HepG2 (cell line): ENCODE data around the gene C4B. TPM values are rescaled to one million over a fixed set of nuclear protein-coding genes. Genes with fewer than 3 reads are reported as not detected.
"Not testable (repeated sequence)": the region's sequence is repeated elsewhere in the genome, so short reads cannot be mapped to it uniquely, and the experiment has no call there.

Experiments
- ATAC-seq: fragments of 200-7000 bp; cut with Tn5 transposase; 3 replicates; pipeline ENCODE4 v1.9.1; 2020; ENCODE audit warnings: mild to moderate bottlenecking, moderate library complexity
- BruUV-seq: library from RNA; stranded (reverse); fragments of 400-500 nt; replicated peaks from 2 replicates; lab custom pipeline; 2021; lab: Mats Ljungman, UMichigan
- CTCF ChIA-PET: fragments of 300-600 bp; formaldehyde crosslinking; extraction: SDS; loops from one replicate; lab custom pipeline; 2021; ENCODE audit warnings: low total read pairs, inconsistent platforms, low intra/inter-chr PET ratio; lab: Yijun Ruan, JAX
- POLR2A ChIA-PET: fragments of 350-600 bp; sonication (Branson Sonifier 250); formaldehyde crosslinking; loops from one replicate; lab custom pipeline; 2020; ENCODE audit warnings: antibody characterized with exemption, inconsistent platforms; lab: Yijun Ruan, JAX
- DNase-seq: peaks from one replicate; pipeline ENCODE4 v3.0.0-alpha.2; 2015; ENCODE audit warnings: low spot score
- FAIRE-seq: peaks from 3 replicates; lab custom pipeline; 2011; peaks lifted over from hg19 to GRCh38; lab: Jason Lieb, UNC
- H2AFZ ChIP-seq: one replicate; pipeline ENCODE4 v1.6.1; 2011; ENCODE audit warnings: low read length, inconsistent platforms
- H3K27ac ChIP-seq: fragments of 300-600 bp; 3 replicates; pipeline ENCODE4 v1.8.0; 2011; ENCODE audit warnings: mixed run types, mild to moderate bottlenecking, mixed read lengths, low read length, inconsistent platforms; ENCODE audit not compliant: insufficient read depth; ENCODE audit errors: extremely low read length
- H3K27me3 ChIP-seq, 2 experiments: fragments of 200-600 bp in 1 of 2; 2 replicates in 1 of 2; 3 replicates in 1 of 2; pipeline versions ENCODE4 v1.6.0 to v1.8.0; 2011; ENCODE audit warnings: low read length in 2 of 2, mild to moderate bottlenecking in 2 of 2, moderate library complexity in 2 of 2, inconsistent platforms in 1 of 2; ENCODE audit not compliant: insufficient read depth in 2 of 2, control insufficient read depth in 1 of 2
- H3K36me3 ChIP-seq, 2 experiments: fragments of 200-600 bp in 1 of 2; replicated peaks in 1 of 2; 2 replicates in 1 of 2; 3 replicates in 1 of 2; pipeline versions ENCODE4 v1.5.1 to v1.8.0; 2011; ENCODE audit warnings: low read length in 2 of 2, inconsistent platforms in 1 of 2; ENCODE audit not compliant: insufficient read depth in 2 of 2, control insufficient read depth in 1 of 2
- H3K4me1 ChIP-seq: 2 replicates; pipeline ENCODE4 v1.5.1; 2012; ENCODE audit warnings: low read length, inconsistent platforms; ENCODE audit not compliant: insufficient read depth
- H3K4me2 ChIP-seq: 2 replicates; pipeline ENCODE4 v1.6.0; 2011; ENCODE audit warnings: low read depth, low read length, inconsistent platforms
- H3K4me3 ChIP-seq, 3 experiments: fragments of 200-600 bp in 1 of 3; sonication (generic), shearing (Covaris generic) in 1 of 3; replicated peaks in 1 of 3; 2 replicates each; pipeline ENCODE4 v1.5.1; 2011 to 2016; ENCODE audit warnings: low read length in 3 of 3, inconsistent platforms in 2 of 3, low read depth in 2 of 3, mild to moderate bottlenecking in 2 of 3, control low read depth in 1 of 3, mixed read lengths in 1 of 3; ENCODE audit not compliant: insufficient read depth in 1 of 3
- H3K79me2 ChIP-seq: one replicate; pipeline ENCODE4 v1.6.1; 2011; ENCODE audit warnings: low read length, inconsistent platforms; ENCODE audit not compliant: insufficient read depth
- H3K9ac ChIP-seq: 2 replicates; pipeline ENCODE4 v1.6.0; 2011; ENCODE audit warnings: mild to moderate bottlenecking, low read depth, low read length, inconsistent platforms; ENCODE audit not compliant: insufficient read depth
- H3K9me3 ChIP-seq: 2 replicates; pipeline ENCODE4 v1.5.1; 2012; ENCODE audit warnings: mild to moderate bottlenecking, low read length
- H4K20me1 ChIP-seq: 2 replicates; pipeline ENCODE4 v1.6.0; 2011; ENCODE audit warnings: inconsistent platforms, mild to moderate bottlenecking, low read length, moderate library complexity; ENCODE audit not compliant: insufficient read depth
- SAP130 ChIP-seq: IDR thresholded peaks from 2 replicates; pipeline ENCODE4 v1.6.1; 2016; ENCODE audit warnings: low read depth
- WGBS: methylation state at CpG from one replicate; pipeline ENCODE4 v1.1.6; 2017; ENCODE audit warnings: low lambda C conversion rate; 5-methylcytosine and 5-hydroxymethylcytosine counted together
- in situ Hi-C: cut with HindIII; loops from 2 replicates; pipeline ENCODE4 v1.10.0; 2017; ENCODE audit warnings: low pct_unique_long_range_greater_than_20kb; ENCODE audit not compliant: extremely low pct_ligation_motif_present
- intact Hi-C: fragments of 100-400 bp; cut with micrococcal nuclease; formaldehyde crosslinking; loops from one replicate; pipeline ENCODE4 v1.10.0; 2022; ENCODE audit not compliant: unreplicated experiment
- polyA plus RNA-seq, 8 experiments: library from polyadenylated mRNA; depleted of rRNA in 3 of 8; stranded (reverse) in 7 of 8; unstranded in 1 of 8; fragments of >200 nt; fragmentation: Illumina TruSeq in 4 of 8; extraction: Trizol in 4 of 8; gene quantifications; 2 replicates each; pipeline versions ENCODE4 v1.2.1 to v1.2.3, GENCODE V29; 2011 to 2016; ENCODE audit warnings: low read depth in 4 of 8, missing spikeins in 1 of 8, mixed read lengths in 1 of 8; ENCODE audit not compliant: insufficient read depth in 1 of 8
- total RNA-seq, 5 experiments: library from RNA; depleted of rRNA; stranded (reverse); fragments of >200 nt; fragmentation: Illumina TruSeq; extraction: Trizol; gene quantifications; 2 replicates each; pipeline ENCODE4 v1.2.3, GENCODE V29; 2016; ENCODE audit warnings: low read depth in 1 of 5

The C4B gene
- total and polyA plus RNA-seq, 2 of the 13 experiments (the other 11 are each of a cell fraction or from before 2014, with no cell fraction given), result 167 to 538 TPM

DNA sequence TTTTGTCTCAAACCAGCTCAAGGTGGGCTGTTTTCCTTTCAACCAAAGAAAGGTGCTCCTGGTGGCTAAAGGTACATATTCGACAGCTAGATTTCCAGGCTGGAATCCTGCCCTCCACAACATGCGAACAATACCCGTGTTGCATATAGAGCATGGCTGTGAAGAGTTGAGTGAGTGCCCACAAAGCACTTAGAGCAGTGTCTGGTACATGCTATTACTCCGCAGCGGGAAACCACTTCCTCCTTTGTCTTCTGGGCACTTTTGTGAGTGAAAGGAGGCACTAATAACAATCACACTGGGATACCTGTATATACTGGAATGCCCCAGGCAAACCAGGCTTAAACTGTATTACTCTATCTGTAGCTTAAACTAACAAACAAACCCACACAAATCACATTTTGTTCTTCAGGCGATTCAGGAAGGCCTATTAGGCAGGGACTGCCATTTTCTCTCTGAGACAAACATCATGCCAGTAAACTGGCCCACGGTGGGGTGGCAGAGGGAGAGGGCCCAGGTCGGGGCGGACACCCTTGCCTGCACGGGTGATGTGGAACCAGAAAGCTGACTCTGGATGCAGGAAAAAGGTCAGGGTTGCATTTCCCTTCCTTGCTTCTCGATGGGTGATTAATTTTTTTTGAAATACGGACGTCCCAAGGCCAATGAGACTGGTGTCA is 9.6 kb upstream of the C4B start:
- in situ Hi-C loops, ATAC-seq, H3K36me3 ChIP-seq: not testable (repeated sequence)
- BruUV-seq, result TSS peak; percentile 71
- 89% methylated on average over 10 of the region's 13 CpGs for WGBS
- 0 out of 2 replicates have a peak, but pooled peaks have one; percentile 6 for TF ChIP-seq SAP130 (CRISPR knock-in tag)
- TF ChIP-seq, all 625 proteins: peak for 1; not testable (repeated sequence) for 624
- H3K27me3 ChIP-seq, H3K9me3 ChIP-seq, FAIRE-seq, H3K4me2 ChIP-seq, CTCF ChIA-PET, H3K9ac ChIP-seq, H2AFZ ChIP-seq, H3K4me3 ChIP-seq, POLR2A ChIA-PET, intact Hi-C loops, H4K20me1 ChIP-seq, H3K27ac ChIP-seq, H3K79me2 ChIP-seq: not testable (repeated sequence)
- DNase-seq, result peak; percentile 0
- peaks cover 31% of the 10 kb centered on the region for H3K4me1 ChIP-seq

DNA sequence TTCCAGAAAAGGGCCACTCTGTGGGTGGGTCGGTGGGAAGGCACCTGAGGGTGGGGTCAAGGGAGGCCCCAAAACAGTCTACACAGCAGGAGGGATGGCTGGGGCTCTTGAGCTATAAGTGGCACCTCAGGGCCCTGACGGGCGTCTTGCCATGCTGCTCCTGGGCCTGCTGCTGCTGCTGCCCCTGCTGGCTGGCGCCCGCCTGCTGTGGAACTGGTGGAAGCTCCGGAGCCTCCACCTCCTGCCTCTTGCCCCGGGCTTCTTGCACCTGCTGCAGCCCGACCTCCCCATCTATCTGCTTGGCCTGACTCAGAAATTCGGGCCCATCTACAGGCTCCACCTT is 9.1 kb upstream of the C4B start:
- H3K4me2 ChIP-seq, H3K9me3 ChIP-seq, intact Hi-C loops, H3K27ac ChIP-seq, H3K27me3 ChIP-seq, H3K4me3 ChIP-seq, DNase-seq, H3K36me3 ChIP-seq, POLR2A ChIA-PET, ATAC-seq, H2AFZ ChIP-seq, in situ Hi-C loops, FAIRE-seq, H4K20me1 ChIP-seq, H3K79me2 ChIP-seq, BruUV-seq, H3K9ac ChIP-seq, CTCF ChIA-PET: not testable (repeated sequence)
- peaks cover 31% of the 10 kb centered on the region for H3K4me1 ChIP-seq
- WGBS, result 95% methylated on average over 5 of the region's 9 CpGs
